Activated CD8-positive, alpha-beta memory T cell treated with anti-CD3 and anti-CD28 coated beads, Interleukin-2, amount 10 ng/mL, durations not matched to agents 7 days and 5 days (primary cell): Measurements from ENCODE around the gene SRGAP2B. TPM values are rescaled to one million over a fixed set of nuclear protein-coding genes. Genes with fewer than 3 reads are reported as not detected.
"Not testable (repeated sequence)": the region's sequence is repeated elsewhere in the genome, so short reads cannot be mapped to it uniquely, and the experiment has no call there.

Experiments used
- ATAC-seq: fragments of 150-1000 bp; cut with Tn5 transposase; one replicate; pipeline ENCODE4 v1.10.0; 2021; ENCODE audit warnings: moderate library complexity
- CTCF ChIA-PET: fragments of 350-600 bp; sonication (Branson Sonifier 250); formaldehyde crosslinking; loops from one replicate; lab custom pipeline; 2021; ENCODE audit warnings: antibody characterized with exemption; lab: Charles Lee
- DNase-seq: peaks from one replicate; pipeline ENCODE4 v3.0.0-alpha.2; 2020
- H3K27ac Mint-ChIP-seq: one replicate; pipeline ENCODE4 v1.8.0; 2021; ENCODE audit warnings: mild to moderate bottlenecking, mixed read lengths
- H3K27me3 Mint-ChIP-seq: one replicate; pipeline ENCODE4 v1.8.0; 2021; ENCODE audit warnings: mixed read lengths
- H3K36me3 Mint-ChIP-seq: one replicate; pipeline ENCODE4 v1.8.0; 2021; ENCODE audit warnings: mild to moderate bottlenecking, mixed read lengths
- H3K4me1 Mint-ChIP-seq: one replicate; pipeline ENCODE4 v1.8.0; 2021; ENCODE audit warnings: mixed read lengths
- H3K4me3 Mint-ChIP-seq: one replicate; pipeline ENCODE4 v1.8.0; 2021; ENCODE audit warnings: mild to moderate bottlenecking, moderate library complexity, mixed read lengths
- H3K9me3 Mint-ChIP-seq: one replicate; pipeline ENCODE4 v1.8.0; 2022; ENCODE audit warnings: low read depth, mixed read lengths
- total RNA-seq, 2 experiments: library from RNA; stranded (reverse); gene quantifications; one replicate each; pipeline ENCODE4 v1.2.3, GENCODE V29; 2021

SRGAP2B gene
- total RNA-seq, 2 experiments from 2014 or later: 41.2 to 51.7 TPM

GRCh38 chr1:145074021-145074559 lies 21.0 kb downstream of the SRGAP2B start:
- H3K27me3 Mint-ChIP-seq, H3K27ac Mint-ChIP-seq, ATAC-seq, H3K4me3 Mint-ChIP-seq, DNase-seq, H3K36me3 Mint-ChIP-seq, H3K4me1 Mint-ChIP-seq, H3K9me3 Mint-ChIP-seq, CTCF ChIA-PET: not testable (repeated sequence)

GRCh38 chr1:145071569-145071968 lies 23.6 kb downstream of the SRGAP2B start:
- H3K9me3 Mint-ChIP-seq, H3K27ac Mint-ChIP-seq, ATAC-seq, H3K27me3 Mint-ChIP-seq, H3K4me3 Mint-ChIP-seq, H3K4me1 Mint-ChIP-seq, CTCF ChIA-PET, H3K36me3 Mint-ChIP-seq, DNase-seq: not testable (repeated sequence)

GRCh38 chr1:145066486-145066885 lies 28.6 kb downstream of the SRGAP2B start:
- H3K9me3 Mint-ChIP-seq, ATAC-seq, H3K4me1 Mint-ChIP-seq, H3K4me3 Mint-ChIP-seq, H3K27ac Mint-ChIP-seq, H3K36me3 Mint-ChIP-seq, H3K27me3 Mint-ChIP-seq, CTCF ChIA-PET, DNase-seq: not testable (repeated sequence)

- H3K4me3 Mint-ChIP-seq, H3K4me1 Mint-ChIP-seq, H3K36me3 Mint-ChIP-seq, CTCF ChIA-PET, ATAC-seq, H3K27me3 Mint-ChIP-seq, H3K9me3 Mint-ChIP-seq, DNase-seq, H3K27ac Mint-ChIP-seq: not testable (repeated sequence)
Observed at GRCh38 chr1:145065194-145065826, 29.8 kb downstream of the SRGAP2B start.

- ATAC-seq, H3K4me1 Mint-ChIP-seq, H3K4me3 Mint-ChIP-seq, H3K27me3 Mint-ChIP-seq, H3K36me3 Mint-ChIP-seq, H3K27ac Mint-ChIP-seq, H3K9me3 Mint-ChIP-seq, DNase-seq, CTCF ChIA-PET: not testable (repeated sequence)
Observed at GRCh38 chr1:145063941-145064648, 31.0 kb downstream of the SRGAP2B start.

GRCh38 chr1:145063285-145063684 lies 31.8 kb downstream of the SRGAP2B start:
- H3K4me3 Mint-ChIP-seq, H3K27me3 Mint-ChIP-seq, H3K27ac Mint-ChIP-seq, H3K36me3 Mint-ChIP-seq, ATAC-seq, DNase-seq, H3K9me3 Mint-ChIP-seq, H3K4me1 Mint-ChIP-seq, CTCF ChIA-PET: not testable (repeated sequence)

GRCh38 chr1:145058184-145058583 lies 36.9 kb downstream of the SRGAP2B start:
- H3K9me3 Mint-ChIP-seq, H3K27me3 Mint-ChIP-seq, H3K4me1 Mint-ChIP-seq, H3K4me3 Mint-ChIP-seq, DNase-seq, H3K27ac Mint-ChIP-seq, H3K36me3 Mint-ChIP-seq, CTCF ChIA-PET: not testable (repeated sequence)
- ATAC-seq: peak; percentile 29

GRCh38 chr1:145055217-145055760 lies 39.8 kb downstream of the SRGAP2B start:
- DNase-seq, H3K9me3 Mint-ChIP-seq, H3K27ac Mint-ChIP-seq, H3K4me1 Mint-ChIP-seq, CTCF ChIA-PET, H3K36me3 Mint-ChIP-seq, H3K27me3 Mint-ChIP-seq, H3K4me3 Mint-ChIP-seq: not testable (repeated sequence)
- ATAC-seq: peak; percentile 93

GRCh38 chr1:145053428-145053827 lies 41.7 kb downstream of the SRGAP2B start:
- ATAC-seq, H3K36me3 Mint-ChIP-seq, DNase-seq, CTCF ChIA-PET, H3K4me1 Mint-ChIP-seq, H3K27me3 Mint-ChIP-seq, H3K27ac Mint-ChIP-seq, H3K4me3 Mint-ChIP-seq, H3K9me3 Mint-ChIP-seq: not testable (repeated sequence)

- H3K9me3 Mint-ChIP-seq, ATAC-seq, H3K36me3 Mint-ChIP-seq, H3K27ac Mint-ChIP-seq, H3K4me3 Mint-ChIP-seq, H3K27me3 Mint-ChIP-seq, DNase-seq, H3K4me1 Mint-ChIP-seq, CTCF ChIA-PET: not testable (repeated sequence)
Observed at GRCh38 chr1:145052019-145052776, 42.9 kb downstream of the SRGAP2B start.

- H3K4me3 Mint-ChIP-seq, H3K27ac Mint-ChIP-seq, H3K36me3 Mint-ChIP-seq, H3K9me3 Mint-ChIP-seq, ATAC-seq, CTCF ChIA-PET, H3K4me1 Mint-ChIP-seq, H3K27me3 Mint-ChIP-seq, DNase-seq: not testable (repeated sequence)
Observed at GRCh38 chr1:145048181-145048856, 46.8 kb downstream of the SRGAP2B start.

GRCh38 chr1:145047553-145047952 lies 47.6 kb downstream of the SRGAP2B start:
- CTCF ChIA-PET, DNase-seq, ATAC-seq, H3K4me1 Mint-ChIP-seq, H3K27me3 Mint-ChIP-seq, H3K9me3 Mint-ChIP-seq, H3K36me3 Mint-ChIP-seq, H3K4me3 Mint-ChIP-seq, H3K27ac Mint-ChIP-seq: not testable (repeated sequence)
